GM12864 (cell line): Measurements from ENCODE around the gene STK39.
A peak's percentile ranks its signal among the peaks of the same experiment; 100 is the strongest.

Experiments used
- DNase-seq: peaks from one replicate; pipeline ENCODE4 v3.0.0-alpha.2; 2011; ENCODE audit warnings: low read depth
- H3K4me3 ChIP-seq: 2 replicates; pipeline ENCODE4 v1.5.1; 2011; ENCODE audit warnings: mild to moderate bottlenecking, low read depth, low read length, control low read depth
- TF ChIP-seq, protein P1 (sequence below): IDR thresholded peaks from 2 replicates; pipeline ENCODE4 v1.5.1; 2011; ENCODE audit warnings: low read depth, mild to moderate bottlenecking, moderate library complexity, low read length, control low read depth, inconsistent platforms; ENCODE audit errors: missing control alignments

Gene STK39

DNA sequence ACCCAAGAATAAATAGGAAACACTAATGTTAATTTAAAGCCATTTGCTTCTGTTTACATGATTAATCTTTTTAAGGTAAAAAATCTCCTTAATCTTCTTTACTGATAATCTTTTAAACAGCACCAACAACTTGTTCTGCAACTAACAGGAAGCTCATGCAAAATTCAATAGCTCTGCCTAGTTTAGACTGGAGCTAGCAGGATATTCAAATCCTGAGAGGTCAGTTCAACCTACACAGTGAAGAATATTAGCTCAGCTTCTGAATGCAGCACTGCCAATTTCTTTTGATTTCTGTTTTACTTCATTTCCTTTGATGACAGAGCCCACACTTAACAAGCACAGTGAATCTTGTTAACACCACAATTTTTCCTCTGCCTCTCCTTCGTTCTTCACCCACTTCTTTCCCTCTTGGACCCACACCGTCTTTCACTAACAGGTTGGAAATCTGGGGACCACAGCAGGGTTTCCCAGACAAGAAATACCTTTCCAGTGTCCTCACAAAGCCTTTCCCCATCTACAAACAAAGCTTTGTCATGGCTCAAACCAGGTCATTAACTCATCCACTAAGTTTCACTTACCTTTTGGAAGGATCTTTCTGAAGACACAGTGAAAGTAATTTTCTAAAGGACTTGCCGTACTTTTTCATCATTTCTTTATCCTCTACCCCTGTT, 109.8 kb downstream of the STK39 start:
- TF ChIP-seq, protein P1, sequence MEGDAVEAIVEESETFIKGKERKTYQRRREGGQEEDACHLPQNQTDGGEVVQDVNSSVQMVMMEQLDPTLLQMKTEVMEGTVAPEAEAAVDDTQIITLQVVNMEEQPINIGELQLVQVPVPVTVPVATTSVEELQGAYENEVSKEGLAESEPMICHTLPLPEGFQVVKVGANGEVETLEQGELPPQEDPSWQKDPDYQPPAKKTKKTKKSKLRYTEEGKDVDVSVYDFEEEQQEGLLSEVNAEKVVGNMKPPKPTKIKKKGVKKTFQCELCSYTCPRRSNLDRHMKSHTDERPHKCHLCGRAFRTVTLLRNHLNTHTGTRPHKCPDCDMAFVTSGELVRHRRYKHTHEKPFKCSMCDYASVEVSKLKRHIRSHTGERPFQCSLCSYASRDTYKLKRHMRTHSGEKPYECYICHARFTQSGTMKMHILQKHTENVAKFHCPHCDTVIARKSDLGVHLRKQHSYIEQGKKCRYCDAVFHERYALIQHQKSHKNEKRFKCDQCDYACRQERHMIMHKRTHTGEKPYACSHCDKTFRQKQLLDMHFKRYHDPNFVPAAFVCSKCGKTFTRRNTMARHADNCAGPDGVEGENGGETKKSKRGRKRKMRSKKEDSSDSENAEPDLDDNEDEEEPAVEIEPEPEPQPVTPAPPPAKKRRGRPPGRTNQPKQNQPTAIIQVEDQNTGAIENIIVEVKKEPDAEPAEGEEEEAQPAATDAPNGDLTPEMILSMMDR = no peak
- no peak overlapping the region for H3K4me3 ChIP-seq
- DNase-seq = no peak

GRCh38 chr2:168136392-168136977, 110.9 kb downstream of the STK39 start:
- TF ChIP-seq, protein P1 = peak; percentile 39
- DNase-seq = no peak
- no peak overlapping the region for H3K4me3 ChIP-seq

- TF ChIP-seq, protein P1 = no peak
- DNase-seq = no peak
- H3K4me3 ChIP-seq = no peak overlapping the region
Observed at GRCh38 chr2:168135630-168136029, 111.8 kb downstream of the STK39 start.

- no peak overlapping the region for H3K4me3 ChIP-seq
- DNase-seq = no peak
- TF ChIP-seq, protein P1 = no peak
Observed at GRCh38 chr2:168135121-168135520, 112.3 kb downstream of the STK39 start.

GRCh38 chr2:168134485-168134884, 112.9 kb downstream of the STK39 start:
- no peak for DNase-seq
- TF ChIP-seq, protein P1 = no peak
- no peak overlapping the region for H3K4me3 ChIP-seq

DNA sequence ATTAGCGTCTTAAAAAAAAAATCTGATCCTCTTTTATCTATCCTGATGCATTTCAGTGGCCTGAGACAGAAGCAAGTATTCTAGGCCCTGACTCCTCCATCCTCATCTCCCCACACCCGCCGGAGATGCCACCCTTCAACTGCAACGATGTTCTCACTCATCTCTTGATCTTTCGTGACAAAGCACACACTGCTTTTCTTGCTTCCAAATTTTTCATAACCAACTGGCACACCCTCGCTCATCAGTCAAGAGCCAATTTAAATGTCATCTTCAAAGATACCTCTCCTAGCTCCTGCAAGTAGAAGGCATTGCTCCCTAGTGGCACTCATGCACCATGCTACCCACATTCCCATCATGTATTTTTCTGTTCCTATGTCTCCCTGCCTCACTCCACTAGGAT, 115.0 kb downstream of the STK39 start:
- TF ChIP-seq, protein P1 = no peak
- H3K4me3 ChIP-seq = no peak overlapping the region
- no peak for DNase-seq

DNA sequence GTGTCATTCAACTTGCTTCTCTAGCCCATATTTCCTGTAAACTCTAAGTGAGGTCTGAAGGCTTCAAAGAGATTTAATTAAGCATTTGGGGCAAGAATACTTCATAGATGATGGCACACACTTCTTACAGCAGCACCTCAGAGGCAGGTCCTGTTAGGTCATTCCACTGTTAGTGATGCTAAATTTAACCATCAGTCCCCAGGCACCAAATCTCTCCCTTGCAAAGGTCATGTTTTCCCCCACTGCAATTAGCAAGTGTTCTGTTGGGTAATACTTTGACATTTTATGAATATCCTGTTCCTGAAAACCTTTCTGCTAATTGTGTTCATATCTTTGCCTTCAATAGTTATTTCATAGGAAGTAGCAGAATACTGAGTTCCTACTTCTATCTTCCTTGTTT, 117.0 kb downstream of the STK39 start:
- no peak for DNase-seq
- H3K4me3 ChIP-seq = no peak overlapping the region
- TF ChIP-seq, protein P1 = no peak
